Mesendoderm (in vitro differentiated cells): ENCODE results near the gene PTTG2. TPM values are rescaled to one million over a fixed set of nuclear protein-coding genes. Genes with fewer than 3 reads are reported as not detected.
"Not testable (repeated sequence)": the region's sequence is repeated elsewhere in the genome, so short reads cannot be mapped to it uniquely, and the experiment has no call there.

ENCODE experiments used
- DNase-seq: peaks from one replicate; pipeline ENCODE4 v3.0.0; 2013
- H2AK5ac ChIP-seq: 2 replicates; pipeline ENCODE4 v1.6.1; 2013; ENCODE audit warnings: low read length, inconsistent platforms
- H2BK120ac ChIP-seq: 2 replicates; pipeline ENCODE4 v1.6.1; 2013; ENCODE audit warnings: low read depth, mild to moderate bottlenecking, low read length, moderate library complexity, mixed read lengths
- H2BK15ac ChIP-seq: replicated peaks from 2 replicates; pipeline ENCODE4 v1.6.1; 2013; ENCODE audit warnings: low read depth, mild to moderate bottlenecking, moderate library complexity
- H2BK5ac ChIP-seq: 2 replicates; pipeline ENCODE4 v1.6.1; 2013; ENCODE audit warnings: low read length, inconsistent platforms
- H3K18ac ChIP-seq: 2 replicates; pipeline ENCODE4 v1.6.1; 2013; ENCODE audit warnings: mild to moderate bottlenecking, low read length, mixed read lengths
- H3K23ac ChIP-seq: one replicate; pipeline ENCODE4 v1.6.1; 2013; ENCODE audit warnings: low read length
- H3K27ac ChIP-seq: 2 replicates; pipeline ENCODE4 v1.5.1; 2013; ENCODE audit warnings: low read depth, mild to moderate bottlenecking, inconsistent platforms, low read length, moderate library complexity
- H3K27me3 ChIP-seq: 2 replicates; pipeline ENCODE4 v1.6.1; 2013; ENCODE audit warnings: low read length, control low read depth, mild to moderate bottlenecking, inconsistent platforms; ENCODE audit not compliant: insufficient read depth, poor library complexity
- H3K36me3 ChIP-seq: 2 replicates; pipeline ENCODE4 v1.6.1; 2013; ENCODE audit warnings: low read length, inconsistent platforms; ENCODE audit not compliant: control insufficient read depth, insufficient read depth
- H3K4ac ChIP-seq: one replicate; pipeline ENCODE4 v1.6.1; 2013; ENCODE audit warnings: low read depth, mild to moderate bottlenecking, low read length, moderate library complexity
- H3K4me1 ChIP-seq: 2 replicates; pipeline ENCODE4 v1.6.1; 2013; ENCODE audit warnings: low read depth, low read length, inconsistent platforms; ENCODE audit not compliant: control insufficient read depth
- H3K4me2 ChIP-seq: 2 replicates; pipeline ENCODE4 v1.6.1; 2013; ENCODE audit warnings: low read length
- H3K4me3 ChIP-seq: 2 replicates; pipeline ENCODE4 v1.5.1; 2013; ENCODE audit warnings: mild to moderate bottlenecking, low read length
- H3K56ac ChIP-seq: one replicate; pipeline ENCODE4 v1.6.1; 2013; ENCODE audit warnings: low read length
- H3K79me1 ChIP-seq: 2 replicates; pipeline ENCODE4 v1.6.1; 2013; ENCODE audit warnings: low read length, inconsistent platforms
- H3K79me2 ChIP-seq: 2 replicates; pipeline ENCODE4 v1.6.1; 2013; ENCODE audit warnings: mild to moderate bottlenecking, low read length; ENCODE audit not compliant: control insufficient read depth, insufficient read depth
- H3K9ac ChIP-seq: 2 replicates; pipeline ENCODE4 v1.6.1; 2013; ENCODE audit warnings: low read length, inconsistent platforms
- H4K5ac ChIP-seq: one replicate; pipeline ENCODE4 v1.6.1; 2013; ENCODE audit warnings: low read length
- H4K8ac ChIP-seq: one replicate; pipeline ENCODE4 v1.6.1; 2013; ENCODE audit warnings: low read depth, mild to moderate bottlenecking, control low read depth, low read length, moderate library complexity
- WGBS: extraction: QIAGEN DNeasy Blood & Tissue Kit; methylation state at CpG from one replicate; pipeline ENCODE4 v1.1.7; 2013; ENCODE audit warnings: low lambda C conversion rate, missing lambda C conversion rate; ENCODE audit not compliant: insufficient coverage; ENCODE audit errors: extremely low coverage; 5-methylcytosine and 5-hydroxymethylcytosine counted together
- polyA plus RNA-seq, 2 experiments: library from polyadenylated mRNA; stranded (reverse); fragments of 200-250 nt; gene quantifications; one replicate each; pipeline ENCODE4 v1.2.3, GENCODE V29; 2013

The PTTG2 gene
- polyA plus RNA-seq (2013, experiment 1 of 2) = not detected
- not detected for polyA plus RNA-seq (2013, experiment 2 of 2)

GRCh38 chr4:37960098-37960497 is at the start of gene PTTG2:
Gene PTTG2, plus strand, starts transcription at chr4:37960398. Its CDS starts 37 bp downstream, at chr4:37960435.
- Histone ChIP-seq H2BK120ac (no peak within 1 kb of the TSS), H3K79me2 (no peaks in the 10 kb centered on the region), H2BK5ac (no peak within 1 kb of the TSS), H3K36me3 (no peaks in the 10 kb centered on the region), H3K4me2 (no peak within 1 kb of the TSS), H3K27ac (no peak within 1 kb of the TSS), H2BK15ac (no peak within 1 kb of the TSS), H3K27me3 (no peaks in the 10 kb centered on the region), H4K5ac (no peak within 1 kb of the TSS), H3K23ac (no peak within 1 kb of the TSS), H3K79me1 (no peaks in the 10 kb centered on the region), H3K18ac (no peak within 1 kb of the TSS), H3K4ac (no peak within 1 kb of the TSS), H3K4me1 (no peaks in the 10 kb centered on the region), H3K56ac (no peak within 1 kb of the TSS), H2AK5ac (no peak within 1 kb of the TSS), H4K8ac (no peak within 1 kb of the TSS), H3K4me3 (no peak within 1 kb of the TSS), H3K9ac (no peak within 1 kb of the TSS)
- DNase-seq = no peak
- WGBS = no CpG with 5 or more reads among the region's 5 CpGs

GRCh38 chr4:37914539-37914938 is 45.7 kb upstream of the PTTG2 start:
- no peak overlapping the region for H3K18ac ChIP-seq
- WGBS = no CpG with 5 or more reads among the region's 3 CpGs
- no peaks in the 10 kb centered on the region for H3K79me1 ChIP-seq
- H4K8ac ChIP-seq = no peak overlapping the region
- H3K79me2 ChIP-seq = no peaks in the 10 kb centered on the region
- no peak overlapping the region for H3K4me3 ChIP-seq
- no peak overlapping the region for H2BK15ac ChIP-seq
- H3K9ac ChIP-seq = no peak overlapping the region
- H3K4ac ChIP-seq = no peak overlapping the region
- no peaks in the 10 kb centered on the region for H3K4me1 ChIP-seq
- no peak overlapping the region for H2BK5ac ChIP-seq
- no peak overlapping the region for H2AK5ac ChIP-seq
- no peak for DNase-seq
- H3K27me3 ChIP-seq = no peaks in the 10 kb centered on the region
- no peak overlapping the region for H3K56ac ChIP-seq
- H3K36me3 ChIP-seq = no peaks in the 10 kb centered on the region
- no peak overlapping the region for H2BK120ac ChIP-seq
- no peak overlapping the region for H4K5ac ChIP-seq
- H3K23ac ChIP-seq = no peak overlapping the region
- H3K4me2 ChIP-seq = no peak overlapping the region
- no peak overlapping the region for H3K27ac ChIP-seq

GRCh38 chr4:37917388-37917787 is 42.8 kb upstream of the PTTG2 start:
- Histone ChIP-seq H4K5ac (no peak overlapping the region), H3K27ac (no peak overlapping the region), H2BK120ac (no peak overlapping the region), H3K23ac (no peak overlapping the region), H2BK5ac (no peak overlapping the region), H3K56ac (no peak overlapping the region), H3K36me3 (no peaks in the 10 kb centered on the region), H2BK15ac (no peak overlapping the region), H3K4me2 (no peak overlapping the region), H3K79me2 (no peaks in the 10 kb centered on the region), H3K4me1 (no peaks in the 10 kb centered on the region), H3K9ac (no peak overlapping the region), H4K8ac (no peak overlapping the region), H3K18ac (no peak overlapping the region), H3K79me1 (no peaks in the 10 kb centered on the region), H3K4me3 (no peak overlapping the region), H2AK5ac (no peak overlapping the region), H3K27me3 (no peaks in the 10 kb centered on the region), H3K4ac (no peak overlapping the region)
- no CpG with 5 or more reads among the region's 7 CpGs for whole genome bisulfite sequencing
- DNase-seq = no peak

- Histone ChIP-seq H3K27me3 (no peaks in the 10 kb centered on the region), H3K9ac (no peak overlapping the region), H2BK120ac (no peak overlapping the region), H2BK15ac (no peak overlapping the region), H3K4me1 (no peaks in the 10 kb centered on the region), H3K79me1 (no peaks in the 10 kb centered on the region), H3K4ac (no peak overlapping the region), H4K8ac (no peak overlapping the region), H2BK5ac (no peak overlapping the region), H3K4me3 (no peak overlapping the region), H3K27ac (no peak overlapping the region), H3K56ac (no peak overlapping the region), H2AK5ac (no peak overlapping the region), H4K5ac (no peak overlapping the region), H3K79me2 (no peaks in the 10 kb centered on the region), H3K23ac (no peak overlapping the region), H3K36me3 (no peaks in the 10 kb centered on the region), H3K18ac (no peak overlapping the region), H3K4me2 (no peak overlapping the region)
- DNase-seq = no peak
- no CpG with 5 or more reads among the region's 3 CpGs for WGBS
Measured at GRCh38 chr4:37918653-37919052, 41.5 kb upstream of the PTTG2 start.

GRCh38 chr4:37922328-37922727 is 37.9 kb upstream of the PTTG2 start:
- Histone ChIP-seq H3K4ac (no peak overlapping the region), H3K9ac (no peak overlapping the region), H3K36me3 (no peaks in the 10 kb centered on the region), H3K23ac (no peak overlapping the region), H2BK15ac (no peak overlapping the region), H3K4me3 (no peak overlapping the region), H3K27ac (no peak overlapping the region), H4K5ac (no peak overlapping the region), H3K18ac (no peak overlapping the region), H2BK5ac (no peak overlapping the region), H3K56ac (no peak overlapping the region), H3K79me1 (no peaks in the 10 kb centered on the region), H3K79me2 (no peaks in the 10 kb centered on the region), H2BK120ac (no peak overlapping the region), H3K4me2 (no peak overlapping the region), H3K4me1 (no peaks in the 10 kb centered on the region), H4K8ac (no peak overlapping the region), H2AK5ac (no peak overlapping the region), H3K27me3 (no peaks in the 10 kb centered on the region)
- no CpG with 5 or more reads among the region's 4 CpGs for WGBS
- no peak for DNase-seq

GRCh38 chr4:37923089-37923488 is 37.1 kb upstream of the PTTG2 start:
- not testable (repeated sequence) for H3K4me2 ChIP-seq, H3K4ac ChIP-seq, H3K4me3 ChIP-seq, H3K9ac ChIP-seq, H3K36me3 ChIP-seq, H3K56ac ChIP-seq, H2BK15ac ChIP-seq, H3K18ac ChIP-seq, H4K8ac ChIP-seq, H3K23ac ChIP-seq, H3K27ac ChIP-seq, H2AK5ac ChIP-seq, H3K79me2 ChIP-seq, H3K79me1 ChIP-seq, H3K27me3 ChIP-seq, H3K4me1 ChIP-seq, DNase-seq, H2BK120ac ChIP-seq, H2BK5ac ChIP-seq, H4K5ac ChIP-seq
